Endothelial cell of umbilical vein (primary cell): Measurements from ENCODE around the gene HYI.

ENCODE experiments used
- EZH2 ChIP-seq: IDR thresholded peaks from 2 replicates; pipeline ENCODE4 v1.6.1; 2012; ENCODE audit warnings: borderline replicate concordance, low read depth, mild to moderate bottlenecking, moderate library complexity, low read length, inconsistent platforms; ENCODE audit not compliant: severe bottlenecking
- POLR2A ChIP-seq: IDR thresholded peaks from 2 replicates; pipeline ENCODE4 v1.6.1; 2012; ENCODE audit warnings: low read depth, mild to moderate bottlenecking, control low read depth, low read length
- POLR2AphosphoS5 ChIP-seq: IDR thresholded peaks from 2 replicates; pipeline ENCODE4 v1.6.1; 2012; ENCODE audit warnings: low read depth, mild to moderate bottlenecking, control low read depth, low read length, moderate library complexity; ENCODE audit not compliant: insufficient read depth
- TF ChIP-seq, protein P1 (sequence below), 2 donors: IDR thresholded peaks; 1 replicate in 1 of 2; 2 replicates in 1 of 2; pipeline ENCODE4 v1.5.1; 2011; ENCODE audit warnings: low read length in 2 of 2, mild to moderate bottlenecking in 2 of 2, moderate library complexity in 2 of 2, control low read depth in 1 of 2, inconsistent platforms in 1 of 2, low read depth in 1 of 2; ENCODE audit not compliant: insufficient read depth in 1 of 2; ENCODE audit errors: extremely low read depth in 1 of 2

GRCh38 chr1:43469932-43470331, 16.2 kb upstream of the HYI start:
- TF ChIP-seq, protein P1, sequence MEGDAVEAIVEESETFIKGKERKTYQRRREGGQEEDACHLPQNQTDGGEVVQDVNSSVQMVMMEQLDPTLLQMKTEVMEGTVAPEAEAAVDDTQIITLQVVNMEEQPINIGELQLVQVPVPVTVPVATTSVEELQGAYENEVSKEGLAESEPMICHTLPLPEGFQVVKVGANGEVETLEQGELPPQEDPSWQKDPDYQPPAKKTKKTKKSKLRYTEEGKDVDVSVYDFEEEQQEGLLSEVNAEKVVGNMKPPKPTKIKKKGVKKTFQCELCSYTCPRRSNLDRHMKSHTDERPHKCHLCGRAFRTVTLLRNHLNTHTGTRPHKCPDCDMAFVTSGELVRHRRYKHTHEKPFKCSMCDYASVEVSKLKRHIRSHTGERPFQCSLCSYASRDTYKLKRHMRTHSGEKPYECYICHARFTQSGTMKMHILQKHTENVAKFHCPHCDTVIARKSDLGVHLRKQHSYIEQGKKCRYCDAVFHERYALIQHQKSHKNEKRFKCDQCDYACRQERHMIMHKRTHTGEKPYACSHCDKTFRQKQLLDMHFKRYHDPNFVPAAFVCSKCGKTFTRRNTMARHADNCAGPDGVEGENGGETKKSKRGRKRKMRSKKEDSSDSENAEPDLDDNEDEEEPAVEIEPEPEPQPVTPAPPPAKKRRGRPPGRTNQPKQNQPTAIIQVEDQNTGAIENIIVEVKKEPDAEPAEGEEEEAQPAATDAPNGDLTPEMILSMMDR (IDR thresholded peaks at IDR 0.05; ENCODE audit: extremely low read depth in 1 of 2, insufficient read depth in 1 of 2, low read depth in 1 of 2, low read length in 2 of 2) = no peak
- TF ChIP-seq EZH2 (no peak), POLR2A (no peak), POLR2AphosphoS5 (no peak)
